Stimulated activated CD8-positive, alpha-beta memory T cell treated with anti-CD3 and anti-CD28 coated beads, Interleukin-15, amount 100 ng/mL, for 24 hours (primary cell): ENCODE results near the gene HDGFL3.
"Not testable (repeated sequence)": the region's sequence is repeated elsewhere in the genome, so short reads cannot be mapped to it uniquely, and the experiment has no call there.

Experiments used
- DNase-seq: peaks from one replicate; pipeline ENCODE4 v3.0.0-alpha.2; 2020; ENCODE audit warnings: low read depth

HDGFL3 gene

GRCh38 chr15:83207660-83208366 is at the start of gene HDGFL3:
TSS of gene HDGFL3 (minus strand) at chr15:83207823. CDS start at chr15:83207414, 409 bp downstream.
- peak; percentile 6 for DNase-seq

GRCh38 chr15:83250781-83251180 is 43.2 kb upstream of the HDGFL3 start:
- no peak for DNase-seq

- no peak for DNase-seq
Measured at GRCh38 chr15:83249030-83249343, 41.4 kb upstream of the HDGFL3 start.

- no peak for DNase-seq
Measured at GRCh38 chr15:83248151-83249029, 40.8 kb upstream of the HDGFL3 start.

GRCh38 chr15:83243634-83244033 is 36.0 kb upstream of the HDGFL3 start:
- no peak for DNase-seq

- no peak for DNase-seq
Measured at GRCh38 chr15:83230242-83230641, 22.6 kb upstream of the HDGFL3 start.

- no peak for DNase-seq
Measured at GRCh38 chr15:83225449-83225848, 17.8 kb upstream of the HDGFL3 start.

GRCh38 chr15:83221781-83222180 is 14.2 kb upstream of the HDGFL3 start:
- DNase-seq, result not testable (repeated sequence)

GRCh38 chr15:83219026-83219425 is 11.4 kb upstream of the HDGFL3 start:
- DNase-seq, result no peak

GRCh38 chr15:83215306-83215705 is 7.7 kb upstream of the HDGFL3 start:
- DNase-seq, result no peak

GRCh38 chr15:83210619-83211018 is 3.0 kb upstream of the HDGFL3 start:
- no peak for DNase-seq

- no peak for DNase-seq
Measured at GRCh38 chr15:83209333-83209732, 1.7 kb upstream of the HDGFL3 start.

- no peak for DNase-seq
Measured at GRCh38 chr15:83208367-83208661, 691 bp upstream of the HDGFL3 start.

- no peak for DNase-seq
Measured at GRCh38 chr15:83207009-83207659, 489 bp downstream of the HDGFL3 start.

GRCh38 chr15:83206526-83207008 is 1.1 kb downstream of the HDGFL3 start:
- no peak for DNase-seq

GRCh38 chr15:83205725-83206324 is 1.8 kb downstream of the HDGFL3 start:
- DNase-seq, result no peak

GRCh38 chr15:83204697-83205096 is 2.9 kb downstream of the HDGFL3 start:
- DNase-seq, result no peak

GRCh38 chr15:83203543-83203942 is 4.1 kb downstream of the HDGFL3 start:
- no peak for DNase-seq

- no peak for DNase-seq
Measured at GRCh38 chr15:83200589-83200988, 7.0 kb downstream of the HDGFL3 start.

GRCh38 chr15:83200162-83200561 is 7.5 kb downstream of the HDGFL3 start:
- no peak for DNase-seq

- DNase-seq, result no peak
Measured at GRCh38 chr15:83199288-83199687, 8.3 kb downstream of the HDGFL3 start.

- no peak for DNase-seq
Measured at GRCh38 chr15:83198476-83198875, 9.1 kb downstream of the HDGFL3 start.

GRCh38 chr15:83194528-83194927 is 13.1 kb downstream of the HDGFL3 start:
- no peak for DNase-seq
